Measurements from ENCODE around the gene TP53TG3D.
"Not testable (repeated sequence)": the region's sequence is repeated elsewhere in the genome, so short reads cannot be mapped to it uniquely, and the experiment has no call there.

DNA sequence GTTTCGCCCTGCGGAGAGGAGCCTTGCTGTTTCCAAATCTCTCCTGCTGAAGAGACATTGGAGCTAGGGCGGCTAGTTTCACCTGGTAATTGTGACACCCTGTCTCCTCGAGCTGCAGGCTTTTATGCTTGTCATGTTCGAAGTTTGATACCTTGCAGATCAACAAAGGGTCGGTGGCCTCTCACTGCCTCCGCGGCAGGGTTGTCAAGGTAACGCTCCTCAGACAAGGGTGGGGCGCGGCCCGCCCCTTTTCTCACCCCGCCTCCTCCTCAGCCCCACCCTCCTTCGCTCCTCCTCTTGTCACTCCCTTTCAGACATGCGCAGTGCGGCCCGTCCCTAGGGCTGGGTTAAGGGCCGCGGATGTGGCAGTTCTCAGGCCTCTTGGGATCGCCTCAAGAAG lies 421 bp downstream of the TP53TG3D start:
- TF ChIP-seq, protein P1, sequence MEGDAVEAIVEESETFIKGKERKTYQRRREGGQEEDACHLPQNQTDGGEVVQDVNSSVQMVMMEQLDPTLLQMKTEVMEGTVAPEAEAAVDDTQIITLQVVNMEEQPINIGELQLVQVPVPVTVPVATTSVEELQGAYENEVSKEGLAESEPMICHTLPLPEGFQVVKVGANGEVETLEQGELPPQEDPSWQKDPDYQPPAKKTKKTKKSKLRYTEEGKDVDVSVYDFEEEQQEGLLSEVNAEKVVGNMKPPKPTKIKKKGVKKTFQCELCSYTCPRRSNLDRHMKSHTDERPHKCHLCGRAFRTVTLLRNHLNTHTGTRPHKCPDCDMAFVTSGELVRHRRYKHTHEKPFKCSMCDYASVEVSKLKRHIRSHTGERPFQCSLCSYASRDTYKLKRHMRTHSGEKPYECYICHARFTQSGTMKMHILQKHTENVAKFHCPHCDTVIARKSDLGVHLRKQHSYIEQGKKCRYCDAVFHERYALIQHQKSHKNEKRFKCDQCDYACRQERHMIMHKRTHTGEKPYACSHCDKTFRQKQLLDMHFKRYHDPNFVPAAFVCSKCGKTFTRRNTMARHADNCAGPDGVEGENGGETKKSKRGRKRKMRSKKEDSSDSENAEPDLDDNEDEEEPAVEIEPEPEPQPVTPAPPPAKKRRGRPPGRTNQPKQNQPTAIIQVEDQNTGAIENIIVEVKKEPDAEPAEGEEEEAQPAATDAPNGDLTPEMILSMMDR (IDR thresholded peaks at IDR 0.05) = not testable (repeated sequence)
- not testable (repeated sequence) for TF ChIP-seq POLR2A, POLR2AphosphoS5 (IDR thresholded peaks at IDR 0.05)

All from breast epithelium (tissue), 3 donors.